Skeletal muscle cell (primary cell): Measurements from ENCODE around the gene CES5A.
"Not testable (repeated sequence)": the region's sequence is repeated elsewhere in the genome, so short reads cannot be mapped to it uniquely, and the experiment has no call there.

Experiments
- DNase-seq: peaks from one replicate; pipeline ENCODE4 v3.0.0-alpha.2; 2010; ENCODE audit warnings: low read depth
- H3K4me3 ChIP-seq: 2 replicates; pipeline ENCODE4 v1.5.1; 2011; ENCODE audit warnings: low read depth, mild to moderate bottlenecking, control low read depth, low read length, moderate library complexity

CES5A gene

DNA sequence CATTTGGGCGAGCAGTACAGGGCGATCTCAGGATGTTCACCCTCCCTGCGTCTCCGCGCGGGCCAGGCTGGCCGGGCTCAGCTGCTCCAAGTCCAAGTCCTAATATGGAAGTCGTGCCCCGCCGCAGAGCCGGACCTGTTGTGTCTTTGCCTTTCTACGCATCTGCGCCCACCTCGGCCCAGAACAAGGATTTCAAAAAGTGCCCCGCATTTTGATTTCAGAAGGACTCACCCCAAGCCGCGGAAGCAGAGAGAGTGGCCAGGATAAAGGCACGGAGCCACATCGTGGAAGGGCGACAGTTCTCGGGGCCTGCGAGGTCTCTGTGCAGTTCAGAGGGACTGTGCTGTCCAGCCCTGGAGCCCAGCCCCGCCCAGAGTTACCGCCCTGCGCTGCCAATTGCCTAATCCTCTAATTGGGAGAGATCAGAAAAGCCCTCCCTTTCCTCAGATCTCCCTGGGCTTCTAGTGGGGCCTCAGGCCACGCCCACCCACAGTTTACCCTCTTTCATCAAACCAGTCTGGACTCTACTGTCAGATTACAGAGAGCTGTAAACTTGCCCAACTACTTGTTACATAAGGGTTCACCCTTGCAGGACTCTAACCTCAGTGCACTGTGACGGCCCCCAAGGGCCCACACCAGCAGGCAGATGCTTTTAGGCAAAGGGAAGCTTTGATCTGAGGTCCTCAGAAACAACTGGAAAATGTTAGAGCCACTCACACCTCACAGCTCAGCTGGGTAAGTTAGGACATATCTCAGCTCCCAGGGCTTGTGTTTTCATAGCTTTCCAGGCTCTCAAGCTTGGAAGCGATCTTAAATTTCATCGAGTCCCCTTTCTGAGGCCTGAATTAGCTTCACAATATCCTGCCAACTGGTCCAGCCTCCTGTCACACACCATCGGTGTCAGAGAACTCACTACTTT lies 42.1 kb downstream of the CES5A start, which contains the start of gene CES1:
CES1 (minus strand) TSS at position 324 of the 919 bp plus-strand sequence; CDS start at position 283, 41 bp downstream.
- no peak within 1 kb of the TSS for H3K4me3 ChIP-seq
- no peak for DNase-seq

GRCh38 chr16:55832425-55832772 lies 42.8 kb downstream of the CES5A start:
- H3K4me3 ChIP-seq, result no peak overlapping the region
- DNase-seq, result no peak

DNA sequence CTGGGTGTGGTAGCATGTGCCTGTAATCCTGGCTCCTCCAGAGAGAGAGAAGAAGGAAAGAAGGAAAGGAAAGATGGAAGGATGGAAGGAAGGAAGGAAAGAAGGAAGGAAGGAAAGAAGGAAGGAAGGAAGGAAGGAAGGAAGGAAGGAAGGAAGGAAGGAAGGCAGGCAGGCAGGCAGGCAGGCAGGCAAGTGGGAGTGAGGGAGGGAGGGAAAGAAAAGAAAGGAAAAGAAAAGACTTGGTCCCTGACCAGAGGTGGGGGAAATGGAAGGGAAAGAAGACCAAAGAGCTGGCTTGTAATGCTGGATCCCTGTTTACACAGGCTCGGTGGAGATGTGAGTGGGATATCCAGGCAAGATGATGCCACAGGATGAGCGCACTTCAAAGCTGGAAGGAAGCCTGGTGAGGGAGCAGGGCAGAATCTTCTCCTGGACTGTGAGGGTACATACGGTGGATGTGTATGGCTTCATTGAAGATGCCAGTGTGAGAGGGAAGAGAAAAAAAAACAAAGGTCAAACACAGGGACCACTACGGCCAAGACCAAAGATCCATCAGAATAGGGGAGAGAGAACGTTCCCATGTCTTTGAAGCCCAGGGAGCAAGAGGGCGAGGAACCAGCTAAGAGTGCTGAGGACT lies 44.4 kb downstream of the CES5A start:
- no peak for DNase-seq
- no peak overlapping the region for H3K4me3 ChIP-seq

DNA sequence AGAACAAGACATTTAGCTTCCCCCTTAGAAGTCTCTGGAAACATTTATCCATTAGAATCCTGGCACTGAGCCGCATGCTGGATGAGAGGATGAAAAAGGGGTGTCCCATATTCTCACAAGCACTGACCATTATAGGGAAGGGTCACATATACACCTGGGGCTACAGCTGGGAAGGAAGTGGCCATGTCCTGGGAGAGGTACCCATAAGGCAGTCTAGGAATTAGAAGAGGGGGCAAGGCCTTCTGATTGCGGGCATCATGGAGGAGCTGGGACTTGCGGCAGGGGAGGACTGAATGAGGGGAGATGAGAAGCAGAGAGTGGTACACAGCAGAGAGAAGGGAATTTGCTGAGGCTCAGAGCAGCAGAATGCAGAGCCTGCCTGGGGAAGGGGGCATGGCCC lies 45.9 kb downstream of the CES5A start:
- not testable (repeated sequence) for H3K4me3 ChIP-seq, DNase-seq

- DNase-seq, result no peak
- H3K4me3 ChIP-seq, result no peak overlapping the region
Measured at GRCh38 chr16:55828680-55829079, 46.5 kb downstream of the CES5A start.

- no peak overlapping the region for H3K4me3 ChIP-seq
- DNase-seq, result no peak
Measured at GRCh38 chr16:55825115-55825728, 50.0 kb downstream of the CES5A start.

DNA sequence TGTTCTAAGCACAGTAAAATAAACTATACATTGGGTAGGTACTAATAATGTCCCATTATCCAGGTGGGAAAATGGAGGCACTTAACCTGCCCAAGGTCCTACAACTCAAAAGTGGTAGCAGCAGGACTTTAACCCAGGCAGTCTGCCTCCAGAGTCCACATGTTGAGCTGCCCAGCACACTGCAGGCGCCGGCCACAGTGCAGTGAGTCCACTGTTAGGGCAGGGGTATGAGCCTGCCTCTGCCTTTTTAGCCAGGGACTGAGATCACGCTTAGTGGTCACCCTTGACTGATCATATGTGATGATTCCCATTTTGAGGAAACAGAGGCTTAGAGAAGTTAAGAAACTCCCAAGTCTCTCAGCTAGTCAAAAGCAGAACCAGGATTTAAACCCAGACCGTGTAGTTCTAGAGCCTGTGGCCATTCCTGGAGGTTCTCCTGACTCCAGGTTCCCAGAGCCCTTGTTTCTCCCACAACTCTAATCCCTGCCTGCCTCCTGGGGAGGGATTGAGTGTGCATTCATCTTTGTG lies 50.6 kb downstream of the CES5A start:
- no peak for DNase-seq
- no peak overlapping the region for H3K4me3 ChIP-seq

DNA sequence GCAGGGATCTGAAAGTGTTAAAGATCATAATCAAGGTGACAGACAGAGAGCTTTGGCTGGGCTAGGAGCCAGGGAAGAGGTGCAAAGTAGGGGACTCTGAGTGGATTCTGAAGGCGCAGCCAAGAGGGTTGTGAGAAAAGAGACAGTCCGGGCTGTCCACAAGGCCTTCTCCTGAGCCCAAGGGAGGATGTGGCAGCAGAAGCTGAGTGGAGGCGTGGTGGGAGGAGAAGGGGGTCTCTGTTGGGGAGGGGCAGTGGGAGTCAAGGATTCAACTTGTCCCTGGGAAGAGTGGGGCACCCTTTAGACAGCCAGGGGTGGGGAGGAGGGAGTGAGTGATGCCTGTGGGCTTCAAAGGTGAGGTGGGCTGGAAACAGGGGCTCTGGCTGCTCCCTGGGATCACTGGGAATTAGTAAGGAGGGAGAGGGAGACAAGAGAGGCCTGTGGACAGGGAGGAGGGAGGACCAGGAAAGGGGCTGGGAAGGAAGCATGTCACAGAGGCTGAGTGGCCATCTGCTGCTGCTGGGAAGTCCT lies 52.8 kb downstream of the CES5A start:
- no peak overlapping the region for H3K4me3 ChIP-seq
- DNase-seq, result no peak

- no peak for DNase-seq
Measured at GRCh38 chr16:55821210-55821609, 54.0 kb downstream of the CES5A start.

DNA sequence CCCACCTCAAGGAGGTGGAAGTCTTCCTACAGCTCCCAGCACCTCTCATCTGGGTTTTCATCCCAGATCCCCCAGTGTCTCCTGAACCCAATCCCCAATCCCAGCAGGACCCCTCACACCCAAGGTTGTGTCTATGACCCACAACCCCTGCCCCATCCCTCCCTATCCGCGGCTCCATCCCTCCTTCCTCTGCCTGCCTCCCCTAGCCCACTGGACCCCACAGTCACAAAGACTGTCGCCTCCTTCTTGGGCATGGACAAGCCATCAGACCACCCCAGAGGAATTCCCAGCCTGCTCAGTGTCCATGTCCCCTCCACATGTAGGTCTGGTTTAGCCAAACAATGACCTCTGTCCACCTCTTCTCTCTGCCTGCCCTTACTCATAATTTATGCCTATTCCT lies 54.6 kb downstream of the CES5A start:
- H3K4me3 ChIP-seq, result no peak overlapping the region
- DNase-seq, result no peak

More at GRCh38 chr16:55821210-55821609, 54.0 kb downstream of the CES5A start:
- no peak overlapping the region for H3K4me3 ChIP-seq

GRCh38 chr16:55817236-55817912 lies 57.8 kb downstream of the CES5A start:
- DNase-seq, result no peak
- H3K4me3 ChIP-seq, result no peak overlapping the region

GRCh38 chr16:55816222-55816621 lies 59.0 kb downstream of the CES5A start:
- DNase-seq, H3K4me3 ChIP-seq: not testable (repeated sequence)

GRCh38 chr16:55815320-55815719 lies 59.9 kb downstream of the CES5A start:
- no peak for DNase-seq
- no peak overlapping the region for H3K4me3 ChIP-seq

GRCh38 chr16:55814174-55814573 lies 61.0 kb downstream of the CES5A start:
- H3K4me3 ChIP-seq, DNase-seq: not testable (repeated sequence)

DNA sequence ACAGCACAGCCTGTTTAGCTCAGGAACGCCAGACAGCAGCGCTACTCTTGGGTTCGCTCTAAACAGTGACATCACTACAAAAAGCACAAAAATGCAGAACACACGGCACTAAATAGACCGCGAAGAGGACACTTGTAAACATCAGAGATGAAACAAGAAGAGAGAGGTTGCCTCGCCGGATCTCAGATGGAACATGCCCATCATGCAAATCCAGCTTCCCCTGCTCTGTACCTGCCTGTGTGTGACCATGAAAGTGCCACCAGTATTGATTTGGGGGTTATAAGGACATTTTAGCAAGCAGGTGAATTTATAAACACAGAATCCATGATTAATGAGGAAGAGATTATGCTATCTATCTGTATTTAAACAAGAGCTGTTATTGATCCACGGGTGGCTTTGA lies 61.4 kb downstream of the CES5A start:
- H3K4me3 ChIP-seq, DNase-seq: not testable (repeated sequence)

DNA sequence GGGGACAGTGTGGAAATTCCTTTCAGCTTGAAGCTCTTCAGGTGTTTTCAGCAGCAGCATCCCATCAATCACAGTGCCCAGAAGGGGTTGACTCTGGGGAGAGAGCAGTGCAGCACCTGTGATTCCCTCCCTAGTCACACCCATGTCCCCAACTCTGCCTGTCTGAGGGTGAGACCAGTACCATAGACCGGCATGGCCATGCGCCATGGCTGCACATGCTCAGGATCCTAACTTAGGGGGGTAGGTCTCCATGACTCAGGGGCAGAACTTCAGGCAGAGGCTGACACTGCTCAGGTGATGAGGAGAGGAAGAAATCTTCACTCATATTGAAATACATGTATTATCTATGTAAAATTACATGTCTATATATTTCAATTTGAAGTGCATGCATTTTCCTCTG lies 62.2 kb downstream of the CES5A start:
- no peak for DNase-seq
- H3K4me3 ChIP-seq, result no peak overlapping the region

DNA sequence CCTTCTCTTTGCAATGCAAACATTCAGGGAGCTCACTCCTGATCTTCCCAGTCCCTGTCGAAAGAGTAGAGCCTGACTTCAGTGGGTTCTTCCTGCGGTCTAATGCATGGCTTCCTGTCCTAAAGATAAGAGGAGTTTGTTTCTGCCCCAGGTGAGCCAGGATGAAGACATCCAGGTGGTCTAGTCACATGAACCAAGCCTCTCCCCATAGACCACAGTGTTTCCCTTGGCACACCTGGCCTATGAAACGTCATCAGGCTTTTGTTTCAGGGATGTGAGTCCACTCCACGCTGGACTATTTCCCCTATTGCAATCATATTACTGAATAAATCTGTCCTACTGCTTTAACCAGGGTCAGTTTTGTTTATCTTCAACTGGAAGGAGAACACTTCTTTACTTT lies 63.4 kb downstream of the CES5A start:
- no peak overlapping the region for H3K4me3 ChIP-seq
- DNase-seq, result no peak

DNA sequence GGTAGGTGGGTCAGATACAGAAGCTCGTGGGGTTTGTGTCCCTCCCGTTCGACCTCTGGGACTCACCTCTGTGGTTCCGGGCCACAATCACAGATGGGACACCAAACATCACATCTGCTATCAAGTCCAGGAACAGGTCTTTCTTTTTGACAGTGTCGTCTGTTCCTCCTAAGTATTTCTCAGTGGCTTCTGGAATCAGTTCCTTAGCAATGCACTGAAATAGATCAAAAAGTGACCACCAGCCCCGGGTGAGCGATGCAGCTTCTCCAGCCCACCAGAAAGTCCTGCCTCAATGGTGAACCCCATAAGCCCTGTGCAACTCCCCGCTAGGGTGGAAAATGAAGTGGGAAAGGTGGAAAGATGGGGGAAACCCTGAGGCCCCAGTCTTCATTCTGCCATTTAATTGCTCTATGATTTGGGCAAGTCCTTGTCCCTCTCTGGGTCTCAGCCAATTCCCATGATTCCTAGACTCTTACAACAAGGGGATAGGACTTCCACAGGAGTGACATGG lies 64.7 kb downstream of the CES5A start:
- H3K4me3 ChIP-seq, result no peak overlapping the region
- no peak for DNase-seq

DNA sequence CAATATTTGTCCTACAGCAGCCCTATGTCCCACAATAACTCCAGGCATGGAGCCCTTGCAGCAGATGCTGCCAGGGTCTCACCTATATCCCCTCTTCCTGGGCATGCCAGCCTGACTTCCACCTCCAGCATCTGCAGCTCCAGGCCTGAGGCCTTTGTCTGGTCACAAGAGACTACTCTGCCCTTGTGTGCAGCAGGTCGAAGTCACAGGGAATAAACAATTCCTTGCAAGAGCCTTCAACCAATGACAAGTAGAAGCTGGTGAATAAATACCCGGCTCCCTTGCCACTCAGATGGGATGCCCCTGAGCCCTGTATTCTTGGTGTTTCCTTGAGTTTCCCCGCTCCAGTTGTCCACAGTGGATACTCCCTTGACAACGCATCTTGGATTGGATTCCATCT lies 65.3 kb downstream of the CES5A start:
- no peak for DNase-seq
- no peak overlapping the region for H3K4me3 ChIP-seq
